Loucy (cell line): ENCODE measurements around the gene CDC7.

Source experiments
- H2AFZ ChIP-seq: fragments of 200-600 bp; sonication (generic); 2 replicates; pipeline ENCODE4 v1.6.0; 2016; ENCODE audit warnings: antibody characterized with exemption, mild to moderate bottlenecking, low read length, moderate library complexity
- H3F3A ChIP-seq: fragments of 200-600 bp; 2 replicates; pipeline ENCODE4 v1.6.0; 2016; ENCODE audit warnings: antibody characterized with exemption, low read depth, mild to moderate bottlenecking
- H3K27me3 ChIP-seq: fragments of 200-600 bp; sonication (generic); 2 replicates; pipeline ENCODE4 v1.6.1; 2014; ENCODE audit warnings: low read length, mild to moderate bottlenecking; ENCODE audit not compliant: insufficient read depth, poor library complexity, severe bottlenecking
- H3K36me3 ChIP-seq: fragments of 200-600 bp; sonication (generic); 2 replicates; pipeline ENCODE4 v1.6.1; 2016; ENCODE audit warnings: low read length; ENCODE audit not compliant: insufficient read depth
- H3K4me1 ChIP-seq: fragments of 200-600 bp; sonication (generic); 2 replicates; pipeline ENCODE4 v1.5.1; 2014; ENCODE audit warnings: low read length, mild to moderate bottlenecking; ENCODE audit not compliant: insufficient read depth, poor library complexity, severe bottlenecking
- H3K4me2 ChIP-seq: fragments of 200-600 bp; sonication (generic); 2 replicates; pipeline ENCODE4 v1.6.0; 2014; ENCODE audit warnings: antibody characterized with exemption, low read length, low read depth, mild to moderate bottlenecking; ENCODE audit not compliant: poor library complexity, severe bottlenecking
- H3K4me3 ChIP-seq: fragments of 200-600 bp; sonication (generic); 2 replicates; pipeline ENCODE4 v1.5.1; 2014; ENCODE audit warnings: low read length, mild to moderate bottlenecking, mixed read lengths; ENCODE audit not compliant: poor library complexity, severe bottlenecking
- H3K79me2 ChIP-seq: fragments of 200-600 bp; sonication (generic); 2 replicates; pipeline ENCODE4 v1.6.1; 2014; ENCODE audit warnings: low read length; ENCODE audit not compliant: insufficient read depth
- H3K9ac ChIP-seq: fragments of 200-600 bp; sonication (generic); 2 replicates; pipeline ENCODE4 v1.6.0; 2014; ENCODE audit warnings: mild to moderate bottlenecking, low read depth, low read length, moderate library complexity; ENCODE audit not compliant: poor library complexity, severe bottlenecking
- H3K9me2 ChIP-seq: fragments of 200-600 bp; sonication (generic); replicated peaks from 2 replicates; pipeline ENCODE4 v1.6.1; 2016; ENCODE audit warnings: low read depth, low read length, mixed read lengths
- H3K9me3 ChIP-seq: fragments of 200-600 bp; sonication (generic); 2 replicates; pipeline ENCODE4 v1.6.1; 2014; ENCODE audit warnings: mild to moderate bottlenecking, antibody characterized with exemption, low read length, low read depth; ENCODE audit not compliant: insufficient read depth
- H4K20me1 ChIP-seq: fragments of 200-600 bp; sonication (generic); 2 replicates; pipeline ENCODE4 v1.6.0; 2014; ENCODE audit warnings: antibody characterized with exemption, low read length, mild to moderate bottlenecking; ENCODE audit not compliant: insufficient read depth, poor library complexity, severe bottlenecking
- CTCF ChIP-seq: fragments of 200-600 bp; sonication (generic); conservative IDR thresholded peaks from 2 replicates; pipeline ENCODE4 v1.5.1; 2014; ENCODE audit warnings: mild to moderate bottlenecking, antibody characterized with exemption, low read length
- EZH2phosphoT487 ChIP-seq: fragments of 200-600 bp; IDR thresholded peaks from 2 replicates; pipeline ENCODE4 v1.6.1; 2018; ENCODE audit warnings: antibody characterized with exemption, mild to moderate bottlenecking, moderate library complexity, borderline replicate concordance

The CDC7 gene

GRCh38 chr1:91520942-91521507 lies 20.4 kb downstream of the CDC7 start:
- H3K4me3 ChIP-seq, result no peak overlapping the region
- H3K9me3 ChIP-seq, result no peaks in the 10 kb centered on the region
- H2AFZ ChIP-seq, result no peak overlapping the region
- no peaks in the 10 kb centered on the region for H3K79me2 ChIP-seq
- H3K9ac ChIP-seq, result no peak overlapping the region
- H4K20me1 ChIP-seq, result no peaks in the 10 kb centered on the region
- H3K4me2 ChIP-seq, result no peak overlapping the region
- no peaks in the 10 kb centered on the region for H3K4me1 ChIP-seq
- H3K9me2 ChIP-seq, result no peaks in the 10 kb centered on the region
- H3K36me3 ChIP-seq, result peaks cover 21% of the 10 kb centered on the region
- TF ChIP-seq CTCF (no peak), EZH2phosphoT487 (no peak)
- no peaks in the 10 kb centered on the region for H3K27me3 ChIP-seq
- no peaks in the 10 kb centered on the region for H3F3A ChIP-seq

GRCh38 chr1:91523482-91523881 lies 22.8 kb downstream of the CDC7 start:
- peaks cover 1% of the 10 kb centered on the region; the same call in 1 of the 2 replicates for H3K36me3 ChIP-seq
- H3K79me2 ChIP-seq, result no peaks in the 10 kb centered on the region
- no peak overlapping the region for H3K4me2 ChIP-seq

GRCh38 chr1:91526496-91526895 lies 25.8 kb downstream of the CDC7 start:
- Histone ChIP-seq H3K79me2 (no peaks in the 10 kb centered on the region), H3K36me3 (no peaks in the 10 kb centered on the region; the same call in 1 of the 2 replicates), H3K9ac (no peak overlapping the region), H3K4me1 (peaks cover 7% of the 10 kb centered on the region), H3F3A (no peaks in the 10 kb centered on the region), H3K9me2 (no peaks in the 10 kb centered on the region), H3K27me3 (no peaks in the 10 kb centered on the region), H3K4me2 (no peak overlapping the region), H3K4me3 (no peak overlapping the region), H4K20me1 (no peaks in the 10 kb centered on the region), H2AFZ (no peak overlapping the region), H3K9me3 (no peaks in the 10 kb centered on the region)
- TF ChIP-seq CTCF, result no peak
- no peak for TF ChIP-seq EZH2phosphoT487

More at GRCh38 chr1:91523482-91523881, 22.8 kb downstream of the CDC7 start:
- H4K20me1 ChIP-seq, result no peaks in the 10 kb centered on the region
- H3K4me3 ChIP-seq, result no peak overlapping the region
- no peaks in the 10 kb centered on the region for H3K27me3 ChIP-seq
- H3K9ac ChIP-seq, result no peak overlapping the region
- no peaks in the 10 kb centered on the region for H3K9me3 ChIP-seq
- H3K4me1 ChIP-seq, result no peaks in the 10 kb centered on the region
- H3K9me2 ChIP-seq, result no peaks in the 10 kb centered on the region
- TF ChIP-seq EZH2phosphoT487, result no peak
- TF ChIP-seq CTCF, result no peak
- H2AFZ ChIP-seq, result no peak overlapping the region
- no peaks in the 10 kb centered on the region for H3F3A ChIP-seq
